ENCODE results near the gene CDK11B.
A peak's percentile ranks its signal among the peaks of the same experiment; 100 is the strongest.
"Not testable (repeated sequence)": the region's sequence is repeated elsewhere in the genome, so short reads cannot be mapped to it uniquely, and the experiment has no call there.

Gene CDK11B

DNA sequence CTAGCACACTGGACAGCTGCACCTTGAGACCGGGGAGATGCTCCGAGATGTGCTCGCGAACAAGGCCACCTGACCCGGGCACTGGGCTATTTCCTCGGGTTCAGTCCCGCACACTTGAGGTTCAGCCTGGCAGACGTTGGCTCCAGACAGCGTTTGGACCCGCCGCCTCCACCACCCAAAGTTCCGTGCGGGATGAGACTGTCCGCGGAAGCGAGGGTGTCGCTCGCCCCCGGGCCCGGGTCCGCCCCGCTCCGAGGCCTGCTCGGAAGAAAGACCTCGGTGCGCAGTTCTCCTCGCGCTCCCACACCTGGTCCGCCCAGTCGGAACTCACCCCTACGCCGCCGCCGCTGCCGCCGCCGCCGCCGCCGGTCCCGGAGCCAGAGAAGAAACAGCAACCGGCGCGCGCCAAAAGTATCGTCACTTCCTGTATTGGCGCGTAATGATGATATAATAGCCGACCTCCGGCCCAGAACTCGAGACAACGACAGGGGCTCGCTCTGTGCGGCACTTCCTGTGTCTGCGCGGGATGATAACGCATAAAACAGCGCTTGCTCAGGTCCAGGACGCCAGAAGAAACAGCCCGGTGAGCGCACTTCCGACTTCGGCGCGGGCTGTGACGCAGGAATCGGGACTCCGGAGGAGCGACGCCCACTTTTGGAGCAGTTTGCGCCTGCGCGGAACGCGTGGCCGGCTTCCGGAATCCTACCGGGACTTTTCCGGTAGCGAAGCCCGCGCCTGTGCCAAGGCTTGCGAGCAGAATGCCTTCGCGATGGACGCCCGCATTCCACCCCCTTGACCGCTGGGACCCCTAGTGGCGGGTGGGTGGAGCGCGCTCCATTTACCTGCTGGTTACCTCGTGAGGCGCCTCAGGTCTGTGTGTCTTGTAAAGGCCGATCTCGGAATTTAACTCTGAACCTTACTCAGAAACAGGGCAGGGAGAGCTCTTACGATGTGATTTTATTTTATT, at the start of gene CDK11B:
CDK11B (minus strand) TSS at position 422 of the 967 bp plus-strand sequence. CDS start 1,519 bp downstream, outside the sequence.
- DNase-seq (ENCODE audit: low spot score), result peak; percentile 95

DNA sequence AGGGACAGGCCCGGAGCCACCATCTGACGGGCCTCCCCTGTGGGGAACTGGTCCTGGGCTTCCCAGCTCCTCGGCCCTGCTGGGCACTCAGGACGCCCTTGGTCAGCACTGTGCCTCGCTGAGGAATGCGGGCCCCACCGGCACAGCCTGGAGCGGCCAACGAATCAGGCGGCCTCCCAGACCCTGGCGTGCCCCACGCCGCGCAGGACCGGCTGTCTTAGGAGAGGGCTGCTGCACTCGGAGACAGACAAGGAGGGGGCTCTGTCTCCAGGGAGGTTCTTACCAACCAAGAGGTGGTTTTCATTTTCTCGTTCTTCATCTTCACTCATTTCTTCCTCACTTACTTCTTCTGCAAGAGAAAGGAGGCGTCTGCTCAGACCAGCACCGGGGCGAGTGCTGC, 49.1 kb upstream of the CDK11B start:
- not testable (repeated sequence) for DNase-seq (ENCODE audit: low spot score)

DNA sequence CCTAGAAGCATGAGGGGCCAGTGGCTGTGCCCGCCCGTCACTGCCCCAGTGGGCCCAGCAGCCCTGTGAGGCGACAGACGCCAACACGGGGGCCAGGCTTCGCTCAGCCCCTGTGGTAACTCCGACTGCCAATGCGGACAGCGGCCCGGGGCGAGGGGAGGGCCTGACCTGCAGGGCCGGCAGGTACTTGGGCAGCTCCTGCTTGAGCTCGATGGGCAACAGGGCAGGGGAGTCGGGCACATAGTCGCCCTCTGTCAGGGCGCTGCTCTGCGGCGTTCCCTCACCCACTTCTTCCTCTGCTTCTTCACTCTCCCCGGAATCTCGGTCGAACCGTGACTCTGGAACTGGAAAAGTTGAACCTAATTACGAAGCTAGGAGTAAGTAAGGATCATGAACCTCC, 48.4 kb upstream of the CDK11B start:
- DNase-seq (ENCODE audit: low spot score), result not testable (repeated sequence)

DNA sequence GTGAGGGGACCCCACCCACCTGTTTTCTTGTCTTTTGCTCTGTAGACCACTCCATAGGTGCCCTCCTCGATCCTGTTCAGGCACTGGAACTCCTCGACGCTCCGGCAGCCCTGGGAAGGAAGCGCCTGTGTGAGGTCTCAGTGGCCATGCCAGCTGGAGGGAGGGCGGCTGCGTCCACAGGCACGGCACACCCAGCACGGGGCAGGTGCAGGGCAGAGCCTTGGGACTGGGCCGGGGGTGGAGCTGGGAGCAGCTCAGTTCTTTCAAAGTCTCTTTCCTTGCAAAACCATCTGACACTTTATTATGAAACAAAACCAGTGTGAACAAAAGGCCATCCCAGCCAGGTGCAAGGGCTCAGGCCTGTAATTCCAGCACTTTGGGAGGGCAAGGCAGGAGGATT, 46.8 kb upstream of the CDK11B start:
- DNase-seq (ENCODE audit: low spot score), result not testable (repeated sequence)

DNA sequence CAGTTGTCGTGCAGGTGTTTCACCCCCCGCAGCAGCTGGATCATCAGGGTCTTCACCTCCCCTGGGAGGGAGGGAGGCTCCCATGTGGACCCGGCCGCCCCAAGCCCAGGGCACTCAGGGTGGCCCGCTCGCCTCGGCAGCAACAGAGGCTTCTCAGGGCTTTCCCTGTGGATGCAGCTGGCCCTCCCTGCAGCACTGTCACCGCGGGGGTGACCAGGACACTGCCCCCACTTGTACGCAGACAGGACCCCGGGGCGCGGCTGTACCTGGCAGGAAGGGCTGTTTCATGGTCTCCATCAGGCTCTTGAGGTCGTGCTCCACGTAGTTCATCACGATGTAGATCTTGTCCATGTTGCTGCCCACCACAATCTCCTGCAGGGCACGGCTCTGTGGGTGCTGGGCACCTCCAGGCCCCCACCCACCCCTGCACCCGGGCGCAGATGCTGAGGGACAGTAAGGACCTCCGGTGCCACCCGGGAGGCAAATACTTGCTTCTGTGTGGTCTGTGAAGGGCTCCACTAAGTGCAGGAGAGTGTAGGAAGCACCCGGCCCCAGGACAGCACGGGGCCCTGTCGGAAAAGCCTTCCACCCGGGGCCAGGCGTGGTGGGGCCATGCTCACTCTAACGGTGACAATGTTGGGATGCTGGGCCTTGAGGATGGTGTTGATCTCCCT, 45.6 kb upstream of the CDK11B start:
- not testable (repeated sequence) for DNase-seq (ENCODE audit: low spot score)

DNA sequence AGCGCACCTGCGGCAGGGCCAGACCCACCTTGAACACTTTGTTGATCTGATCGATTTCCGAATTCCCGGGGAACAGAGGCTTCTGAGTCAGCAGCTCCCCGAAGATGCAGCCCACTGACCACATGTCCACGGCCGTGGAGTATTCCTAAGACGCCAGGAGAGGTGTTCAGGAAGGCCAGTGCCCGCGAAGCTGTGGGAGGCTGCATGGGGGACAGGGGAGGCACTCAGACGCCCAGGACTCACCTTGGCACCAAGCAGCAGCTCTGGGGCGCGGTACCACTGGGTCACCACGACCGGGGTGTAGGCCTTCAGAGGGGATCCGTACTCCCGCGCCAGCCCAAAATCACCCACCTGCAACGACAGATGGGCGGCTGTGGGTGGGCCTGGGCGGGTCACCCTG, 45.0 kb upstream of the CDK11B start:
- peak; percentile 1 for DNase-seq (ENCODE audit: low spot score)

DNA sequence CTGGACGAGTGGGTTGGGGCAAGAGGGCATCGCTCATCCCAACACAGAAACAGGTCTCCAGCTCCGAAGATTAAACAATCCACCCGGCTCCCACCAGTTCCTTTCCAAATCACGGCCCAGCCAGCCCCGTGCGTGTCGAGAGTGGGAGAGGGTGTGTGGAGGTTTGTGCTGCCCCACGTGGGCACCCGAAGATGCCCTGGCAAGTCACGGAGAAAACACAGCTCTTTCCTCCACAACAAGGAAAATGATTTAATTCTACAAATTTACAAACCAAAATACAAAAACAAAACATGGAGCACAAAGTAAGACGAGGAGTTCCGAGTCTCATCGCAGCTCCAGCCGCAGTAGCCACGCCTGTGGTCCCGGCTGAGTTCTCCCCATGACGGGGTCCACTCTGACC, 43.7 kb upstream of the CDK11B start:
- not testable (repeated sequence) for DNase-seq (ENCODE audit: low spot score)

DNA sequence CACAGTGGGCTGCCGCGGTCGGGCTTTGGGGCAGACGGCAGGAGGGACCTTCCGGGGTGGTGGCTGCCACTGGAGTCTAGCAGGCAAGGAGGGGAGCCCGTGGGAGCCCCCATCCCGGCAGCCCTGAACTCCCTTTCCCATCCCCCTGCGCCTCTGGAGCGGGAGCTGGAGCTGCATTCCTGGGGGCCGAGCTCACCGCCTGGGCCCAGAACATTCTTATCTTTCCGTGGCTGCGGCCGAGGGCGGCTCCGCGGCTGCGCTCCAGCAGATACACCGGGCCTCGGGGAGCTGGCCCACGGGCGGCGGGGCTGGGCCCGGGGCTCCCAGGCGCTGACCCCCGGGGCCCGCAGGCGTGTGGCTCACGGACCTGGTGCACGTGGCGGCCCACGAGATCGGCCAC, 41.8 kb upstream of the CDK11B start:
- DNase-seq (ENCODE audit: low spot score), result not testable (repeated sequence)

DNA sequence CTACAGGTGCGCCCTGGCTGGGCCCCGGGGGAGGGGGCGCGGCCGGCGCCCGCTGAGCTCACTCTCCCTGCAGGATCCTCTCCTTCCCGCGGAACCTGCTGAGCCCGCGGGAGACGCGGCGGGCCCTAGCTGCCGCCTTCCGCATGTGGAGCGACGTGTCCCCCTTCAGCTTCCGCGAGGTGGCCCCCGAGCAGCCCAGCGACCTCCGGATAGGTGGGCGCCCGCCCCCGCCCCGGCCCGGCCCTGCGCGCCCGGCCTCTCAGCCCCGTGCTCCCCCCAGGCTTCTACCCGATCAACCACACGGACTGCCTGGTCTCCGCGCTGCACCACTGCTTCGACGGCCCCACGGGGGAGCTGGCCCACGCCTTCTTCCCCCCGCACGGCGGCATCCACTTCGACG, 41.3 kb upstream of the CDK11B start:
- not testable (repeated sequence) for DNase-seq (ENCODE audit: low spot score)

DNA sequence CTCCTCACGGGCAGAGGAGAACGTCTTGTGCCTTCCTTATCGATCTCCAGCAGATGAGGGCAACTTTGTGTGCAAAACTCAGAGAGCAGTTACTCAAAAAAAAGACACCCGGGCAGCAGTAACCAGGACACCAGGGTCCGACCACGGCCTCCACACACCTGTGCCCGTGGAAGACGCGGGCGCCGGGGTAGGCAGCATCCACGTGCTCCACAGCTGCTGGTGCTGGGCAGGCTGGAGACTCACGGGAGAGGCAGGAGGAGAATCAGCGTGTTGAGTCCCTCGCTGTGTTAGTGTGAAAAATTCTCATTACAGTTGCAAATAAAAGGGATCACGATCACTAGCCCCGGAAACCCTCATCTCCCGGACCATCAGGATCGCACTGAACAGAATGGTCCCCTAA, 40.3 kb upstream of the CDK11B start:
- DNase-seq (ENCODE audit: low spot score), result not testable (repeated sequence)

DNA sequence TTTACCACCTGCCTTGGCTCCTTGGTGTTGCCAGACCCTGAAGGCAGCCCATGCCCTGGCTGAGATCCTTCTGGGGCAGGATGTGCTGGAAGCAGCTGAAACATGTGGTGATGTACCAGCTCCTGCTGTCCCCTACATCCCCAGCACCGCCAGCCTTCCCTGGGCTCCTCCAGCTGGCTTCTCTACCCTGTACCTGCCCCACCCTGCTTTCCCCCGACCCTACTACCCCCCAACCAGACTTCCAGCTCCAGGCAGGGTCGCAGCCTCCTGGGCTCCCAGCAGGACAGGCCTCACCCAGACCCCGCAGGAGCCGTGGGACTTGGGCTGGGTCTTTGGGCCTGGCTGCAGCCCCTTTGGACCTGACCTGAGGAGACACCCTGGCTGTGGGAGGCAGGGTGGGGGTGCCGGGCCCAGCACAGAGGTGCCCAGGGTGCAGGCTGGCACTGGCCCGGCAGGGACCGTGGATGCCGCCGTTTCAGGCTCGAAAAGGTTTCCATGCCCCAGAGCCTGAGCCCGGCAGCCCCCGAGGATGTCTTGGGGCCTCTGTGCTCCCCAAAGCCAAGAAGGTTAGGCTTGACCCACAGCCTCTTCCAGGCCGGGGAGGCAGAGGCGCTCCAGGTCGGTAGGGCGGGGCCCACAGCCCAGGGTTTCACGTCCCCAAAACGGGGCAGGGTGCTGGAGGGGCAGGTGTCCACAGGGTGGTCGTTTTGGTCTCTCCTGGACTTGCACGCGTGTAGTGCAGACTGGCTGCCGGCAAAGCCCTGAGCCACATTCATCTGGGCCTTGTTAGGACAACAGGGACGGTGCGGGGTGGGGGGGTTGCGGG, 38.8 kb upstream of the CDK11B start:
- DNase-seq (ENCODE audit: low spot score), result not testable (repeated sequence)

DNA sequence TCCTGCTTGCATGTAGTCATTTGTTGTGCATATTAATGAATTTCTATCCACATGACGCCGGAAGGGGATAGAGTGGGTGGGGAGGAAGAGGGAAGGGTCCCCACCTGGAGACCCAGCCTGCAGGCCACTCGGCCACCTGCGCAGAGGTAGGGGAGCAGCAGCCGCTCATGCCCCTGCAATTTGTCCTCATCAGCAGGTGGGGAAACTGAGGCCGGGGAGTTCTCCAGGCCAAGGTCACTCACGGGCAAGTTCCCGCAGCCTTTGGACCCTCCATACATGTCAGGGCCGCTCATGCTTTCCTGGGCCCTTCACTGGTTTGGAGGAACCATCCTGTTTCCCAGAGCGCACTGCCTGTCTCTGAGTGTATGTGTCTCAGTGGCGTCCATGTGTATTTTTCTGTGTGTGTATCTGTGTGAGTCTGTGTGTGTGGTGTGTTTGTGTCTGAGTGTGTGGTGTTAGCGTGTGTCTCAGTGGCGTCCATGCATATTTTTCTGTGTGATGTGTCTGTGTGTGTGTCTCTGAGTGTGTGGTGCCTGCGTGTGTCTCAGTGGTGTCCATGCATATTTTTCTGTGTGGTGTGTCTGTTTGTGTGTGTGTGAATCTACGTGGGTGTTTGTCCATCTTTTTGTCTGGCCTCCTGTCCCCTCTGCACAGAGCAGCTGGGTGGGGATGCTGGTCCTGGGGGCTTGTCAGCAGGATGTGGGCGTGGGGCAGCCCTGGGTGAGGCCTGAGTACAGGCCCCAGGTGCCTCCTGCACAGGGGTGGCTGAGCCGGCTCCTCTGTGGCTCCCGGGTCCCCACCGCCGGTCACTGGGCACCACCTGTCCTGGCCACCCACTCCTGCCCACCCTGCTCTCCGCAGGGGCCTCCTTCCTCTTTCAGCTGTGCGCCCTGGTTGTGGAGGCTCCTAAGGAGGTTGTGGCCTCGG, 37.9 kb upstream of the CDK11B start:
- not testable (repeated sequence) for DNase-seq (ENCODE audit: low spot score)

DNA sequence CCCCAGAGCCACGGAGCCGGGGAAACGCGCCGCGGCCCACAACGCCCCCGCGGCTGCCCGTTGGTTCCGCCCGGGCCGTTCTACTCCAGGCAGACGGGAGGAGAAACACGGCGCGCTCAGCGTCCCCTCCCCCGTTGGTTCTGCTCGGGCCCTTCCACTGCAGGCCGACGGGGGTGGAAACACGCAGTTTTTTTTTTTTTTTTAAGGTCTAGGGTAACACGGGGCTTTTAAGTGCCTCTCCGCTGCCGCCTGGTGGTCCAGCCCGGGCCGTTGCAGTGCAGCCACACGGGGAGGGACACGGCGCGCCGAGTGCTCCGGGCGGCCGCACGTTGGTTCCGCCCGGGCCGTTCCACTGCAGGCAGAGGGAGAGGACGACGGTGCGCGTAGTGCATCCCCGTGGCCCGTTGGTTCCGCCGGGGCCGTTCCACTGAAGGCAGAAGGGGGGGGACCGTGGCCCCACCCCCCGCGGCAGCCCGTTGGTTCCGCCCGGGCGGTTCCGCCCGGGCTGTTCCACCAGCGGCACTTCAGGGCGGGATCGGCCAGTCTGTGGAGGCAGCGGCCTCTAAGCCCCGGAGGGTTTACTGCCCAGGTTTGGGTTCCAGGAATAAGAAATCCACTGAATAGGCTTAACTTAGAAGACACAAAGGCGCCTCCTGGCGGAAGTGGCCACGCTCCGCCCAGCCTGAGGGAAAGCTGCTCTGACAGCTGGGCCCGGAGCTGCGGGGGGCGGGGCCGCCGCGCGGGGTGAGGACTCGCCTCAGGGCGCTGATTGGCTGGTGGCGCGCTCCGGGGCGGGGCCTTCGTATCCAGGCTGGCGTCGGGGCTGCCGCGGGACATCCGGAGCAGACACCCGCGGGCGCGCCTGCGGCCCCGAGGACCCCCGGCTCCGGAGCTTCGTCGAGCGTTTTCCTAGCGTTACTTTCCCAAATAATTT, 34.2 kb upstream of the CDK11B start, which contains the start of gene SLC35E2B:
SLC35E2B (minus strand) TSS at position 82 of the 934 bp plus-strand sequence. CDS start 16,096 bp downstream, outside the sequence.
- not testable (repeated sequence) for DNase-seq (ENCODE audit: low spot score)

DNA sequence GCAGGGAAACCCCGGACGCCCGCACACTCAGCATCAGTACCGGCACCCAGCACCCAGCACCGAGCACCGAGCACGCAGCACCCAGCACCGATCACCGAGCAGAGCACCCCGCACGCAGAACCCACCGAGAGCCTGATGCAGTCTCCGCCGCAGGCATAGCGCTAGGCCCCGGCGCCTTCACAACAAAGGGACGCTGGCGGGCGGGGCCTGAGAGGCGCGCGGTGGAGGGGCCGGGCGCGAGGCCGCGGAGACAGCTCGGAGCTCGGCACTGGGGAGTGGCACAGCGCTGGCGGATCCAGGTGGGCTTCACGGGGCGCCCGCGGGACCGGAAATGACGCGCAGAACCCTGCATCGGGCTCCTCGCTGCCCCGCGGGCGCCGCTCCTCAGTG, 33.5 kb upstream of the CDK11B start:
- not testable (repeated sequence) for DNase-seq (ENCODE audit: low spot score)

DNA sequence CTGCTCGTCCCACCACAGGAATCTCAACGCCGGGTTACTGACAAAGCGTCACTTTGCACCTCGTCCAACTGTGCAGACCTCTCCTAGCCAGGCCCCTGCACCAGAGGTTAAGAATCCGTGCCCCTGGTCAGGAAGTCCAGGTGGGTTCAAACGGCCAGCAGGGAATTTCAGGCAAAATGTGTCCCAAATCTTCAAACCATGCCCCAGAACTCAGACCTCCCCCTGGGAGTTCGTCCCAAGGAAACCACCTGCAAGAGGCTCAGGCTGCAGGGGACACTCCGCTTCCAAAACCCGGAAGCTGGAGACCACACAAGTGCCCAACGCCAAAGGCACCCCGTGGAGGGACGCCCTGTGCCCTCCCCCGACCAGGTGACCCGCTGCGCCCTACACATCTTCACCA, 32.6 kb upstream of the CDK11B start:
- not testable (repeated sequence) for DNase-seq (ENCODE audit: low spot score)

DNA sequence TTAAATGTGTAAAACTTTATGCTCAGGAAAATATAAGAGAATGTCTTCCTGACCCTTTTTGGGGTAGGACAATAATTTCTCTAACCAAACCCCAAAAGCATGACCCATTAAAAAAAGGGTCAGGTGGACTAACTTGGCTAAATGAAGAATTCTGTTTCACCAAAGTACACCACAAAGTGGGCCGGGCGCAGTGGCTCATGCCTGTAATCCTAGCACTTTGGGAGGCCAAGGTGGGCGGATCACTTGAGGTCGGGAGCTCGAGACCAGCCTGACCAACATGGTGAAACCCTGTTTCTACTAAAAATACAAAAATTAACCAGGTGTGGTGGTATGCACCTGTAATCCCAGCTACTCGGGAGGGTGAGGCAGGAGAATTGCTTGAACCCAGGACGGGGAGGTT, 30.7 kb upstream of the CDK11B start:
- DNase-seq (ENCODE audit: low spot score), result not testable (repeated sequence)

DNA sequence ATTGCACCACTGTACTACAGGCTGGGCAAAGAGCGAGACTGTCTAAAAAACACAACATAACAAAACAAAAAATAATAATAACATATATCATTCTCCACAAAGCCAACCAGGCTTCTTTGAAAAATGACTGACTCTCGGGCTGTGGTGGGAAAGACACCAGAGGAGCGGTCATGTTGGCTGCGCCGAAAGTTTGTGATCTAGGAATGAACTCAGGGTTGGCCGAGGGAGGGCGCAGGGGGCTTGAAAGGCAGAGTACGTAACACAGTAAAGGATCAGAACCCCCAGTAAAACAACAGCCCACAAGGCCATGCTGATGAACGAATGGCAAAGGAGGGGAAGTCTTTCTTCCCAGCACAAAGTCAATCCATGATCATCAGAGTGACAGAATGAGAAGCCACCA, 29.0 kb upstream of the CDK11B start:
- no peak for DNase-seq (ENCODE audit: low spot score)

DNA sequence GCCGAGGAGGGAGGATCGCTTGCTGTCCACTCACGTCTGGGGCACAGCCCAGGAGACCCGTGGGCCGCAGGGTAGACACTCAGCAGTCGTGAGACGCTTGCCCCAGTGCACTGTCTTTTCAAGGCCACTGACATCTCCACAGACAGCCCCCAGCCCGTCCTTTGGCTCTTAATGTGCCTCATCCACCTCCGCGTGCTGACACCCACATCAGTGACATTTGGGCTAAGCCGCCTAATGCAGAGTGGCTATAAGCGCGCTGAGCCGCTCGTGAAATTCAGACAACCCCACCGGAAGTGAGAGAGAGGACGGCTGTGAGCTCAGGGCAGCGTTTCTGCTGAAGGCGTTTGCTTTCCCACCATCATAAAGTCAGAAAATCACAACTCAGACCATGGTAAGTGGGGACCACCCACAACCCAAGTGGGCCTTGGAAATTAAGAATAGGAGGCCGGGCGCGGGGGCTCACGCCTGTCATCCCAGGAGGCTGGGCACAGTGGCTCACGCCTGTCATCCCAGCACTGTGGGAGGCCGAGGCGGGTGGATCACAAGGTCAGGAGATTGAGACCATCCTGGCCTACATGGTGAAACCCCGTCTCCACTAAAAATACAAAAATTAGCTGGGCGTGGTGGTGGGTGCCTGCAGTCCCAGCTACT, 25.4 kb upstream of the CDK11B start:
- DNase-seq (ENCODE audit: low spot score), result no peak

Data from hepatic stellate cell (primary cell).